Activated CD4-positive, CD25-positive, alpha-beta regulatory T cell (primary cell): Measurements from ENCODE around the gene TOX4.
"Not testable (repeated sequence)": the region's sequence is repeated elsewhere in the genome, so short reads cannot be mapped to it uniquely, and the experiment has no call there.

Experiments
- DNase-seq, 4 experiments: peaks; one replicate each; lab custom pipeline; 2025; lab: John Stamatoyannopoulos, UW

TOX4 gene

DNA sequence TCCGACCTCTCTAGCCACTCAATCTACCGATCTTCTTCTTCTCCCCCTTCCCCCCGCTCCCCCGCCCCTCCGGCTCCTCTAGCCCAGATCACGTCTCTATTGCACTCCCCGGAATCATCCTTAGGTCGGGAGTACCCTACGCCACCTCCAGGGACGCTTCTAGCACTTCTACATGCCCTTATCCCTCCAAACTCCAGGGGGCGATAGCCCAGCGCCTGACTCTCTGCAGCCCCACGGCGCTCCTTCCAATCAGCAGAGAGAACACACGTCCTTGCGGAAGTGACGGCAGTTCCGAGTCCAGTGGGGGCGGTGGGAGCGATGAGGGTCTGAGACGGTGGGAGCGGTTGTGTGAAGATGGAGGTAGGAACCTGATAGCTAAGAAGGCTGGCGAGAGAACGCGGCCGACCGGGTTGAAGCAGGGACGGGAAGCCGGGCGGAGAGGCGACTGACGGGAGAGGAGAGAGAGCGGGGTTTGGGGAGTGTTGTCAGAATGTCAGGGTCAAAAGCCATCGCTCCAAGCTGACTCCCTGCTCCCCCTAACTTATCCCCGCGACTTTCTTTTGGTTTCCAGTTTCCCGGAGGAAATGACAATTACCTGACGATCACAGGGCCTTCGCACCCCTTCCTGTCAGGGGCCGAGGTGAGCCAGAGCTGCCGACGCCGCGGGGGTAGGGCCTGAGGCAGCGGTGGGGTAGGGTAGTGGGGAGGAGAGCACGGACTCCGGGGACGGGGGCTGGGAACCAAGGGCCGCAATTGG, at the start of gene TOX4, which contains the start of gene RAB2B:
Gene TOX4 (plus strand): TSS at position 271 of the 757 bp plus-strand sequence. CDS start 84 bp downstream, at position 355.
Gene RAB2B (minus strand): TSS at position 35 of the 757 bp plus-strand sequence. CDS start 87 bp downstream, outside the sequence.
- DNase-seq: peak; percentile 84 to 90 (median 90)

- DNase-seq: no peak
Measured at GRCh38 chr14:21428930-21429329, 48.1 kb upstream of the TOX4 start.

DNA sequence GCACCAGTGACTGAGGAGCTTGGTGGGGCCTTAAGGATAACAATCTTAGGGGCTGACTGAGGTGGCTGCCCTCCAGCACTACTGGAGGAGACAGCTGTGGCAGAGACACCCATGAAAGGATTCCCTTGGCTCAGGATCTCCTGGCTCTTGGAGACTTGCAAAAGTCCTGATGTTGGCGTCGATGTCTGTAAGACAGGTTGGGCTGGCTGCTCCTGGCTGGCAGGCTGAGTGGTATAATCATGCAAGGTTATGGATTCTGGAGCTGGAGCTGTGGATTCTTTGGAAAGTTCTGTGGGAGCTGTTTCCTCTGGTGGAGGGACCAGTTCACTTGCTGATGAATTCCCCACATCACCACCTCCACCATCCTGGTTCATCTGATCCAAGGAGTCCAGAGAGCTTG, 45.9 kb upstream of the TOX4 start:
- no peak for DNase-seq

- DNase-seq: no peak
Measured at GRCh38 chr14:21436567-21437062, 40.4 kb upstream of the TOX4 start.

GRCh38 chr14:21437063-21437901, 39.7 kb upstream of the TOX4 start:
- peak; percentile 95 to 99 (median 98) for DNase-seq

GRCh38 chr14:21440859-21441258, 36.1 kb upstream of the TOX4 start:
- DNase-seq: no peak

- not testable (repeated sequence) for DNase-seq
Measured at GRCh38 chr14:21442657-21443056, 34.3 kb upstream of the TOX4 start.

DNA sequence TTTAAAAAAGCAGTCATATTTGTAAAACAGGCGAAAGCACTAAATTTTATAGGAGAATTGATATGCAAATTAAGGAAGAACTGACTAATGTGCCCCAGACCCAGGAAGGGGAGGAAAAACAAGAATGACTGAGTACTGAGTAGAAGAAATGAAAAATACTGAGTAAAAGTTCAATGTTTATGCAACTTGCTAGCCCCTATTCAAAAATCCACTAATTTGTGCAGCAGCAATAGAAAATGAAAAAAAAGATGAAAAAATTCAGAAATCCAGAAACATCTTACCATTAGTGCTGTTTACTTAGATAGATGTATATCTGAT, 27.1 kb upstream of the TOX4 start:
- DNase-seq: no peak

- no peak for DNase-seq
Measured at GRCh38 chr14:21454843-21455544, 22.0 kb upstream of the TOX4 start.

- no peak for DNase-seq
Measured at GRCh38 chr14:21455592-21455911, 21.4 kb upstream of the TOX4 start.

- DNase-seq: peak; percentile 98 to 100 (median 100)
Measured at GRCh38 chr14:21455912-21456667, 20.9 kb upstream of the TOX4 start, which contains the start of gene CHD8. Gene CHD8, minus strand, starts transcription at chr14:21456123. Its CDS starts 24,480 bp downstream, at chr14:21431643.

GRCh38 chr14:21467616-21468015, 9.4 kb upstream of the TOX4 start:
- no peak for DNase-seq

- no peak for DNase-seq
Measured at GRCh38 chr14:21475767-21476522, 1.1 kb upstream of the TOX4 start.

DNA sequence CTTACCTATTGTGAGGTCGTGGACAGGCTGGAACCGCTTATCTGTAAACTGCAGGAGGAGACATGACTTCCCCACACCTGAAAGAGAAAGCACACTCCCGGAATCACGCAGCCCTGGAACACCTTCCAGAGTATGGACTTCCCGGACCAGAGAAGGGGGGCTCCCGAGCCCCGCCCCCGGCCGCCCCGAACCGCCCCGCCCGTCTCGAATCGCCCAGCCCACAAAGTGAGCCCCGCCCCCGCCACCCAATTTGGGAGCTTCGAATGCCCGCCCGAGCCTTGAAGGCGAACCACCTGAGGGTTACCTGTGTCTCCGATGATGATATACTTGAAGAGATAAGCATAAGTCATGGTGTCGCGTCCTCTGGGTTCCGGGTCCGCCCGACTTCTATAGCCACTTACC, 471 bp upstream of the TOX4 start:
- peak; percentile 74 to 78 (median 77) for DNase-seq

DNA sequence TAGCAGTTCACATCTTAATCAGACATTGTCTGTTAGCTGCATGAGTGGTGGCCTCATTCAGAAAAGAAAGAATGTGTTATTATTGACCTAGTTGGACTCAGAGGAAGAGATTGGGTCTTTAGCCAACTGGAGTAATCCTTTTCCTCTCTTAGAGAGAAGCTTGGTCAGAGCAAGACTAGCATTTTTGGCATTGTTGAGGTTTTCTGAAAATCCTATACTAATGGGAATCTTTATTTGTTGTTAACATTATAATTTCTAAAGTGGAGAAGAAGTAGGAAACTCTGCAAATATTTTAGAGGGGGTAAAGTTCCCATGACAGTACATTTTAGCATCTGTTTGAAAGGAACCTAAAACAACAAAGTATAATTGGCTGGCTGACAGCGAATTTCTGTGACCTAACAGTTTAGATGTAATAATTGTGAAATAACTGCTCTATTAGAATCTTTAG, 9.7 kb downstream of the TOX4 start:
- no peak for DNase-seq

- DNase-seq: no peak
Measured at GRCh38 chr14:21494902-21495762, 18.1 kb downstream of the TOX4 start.

DNA sequence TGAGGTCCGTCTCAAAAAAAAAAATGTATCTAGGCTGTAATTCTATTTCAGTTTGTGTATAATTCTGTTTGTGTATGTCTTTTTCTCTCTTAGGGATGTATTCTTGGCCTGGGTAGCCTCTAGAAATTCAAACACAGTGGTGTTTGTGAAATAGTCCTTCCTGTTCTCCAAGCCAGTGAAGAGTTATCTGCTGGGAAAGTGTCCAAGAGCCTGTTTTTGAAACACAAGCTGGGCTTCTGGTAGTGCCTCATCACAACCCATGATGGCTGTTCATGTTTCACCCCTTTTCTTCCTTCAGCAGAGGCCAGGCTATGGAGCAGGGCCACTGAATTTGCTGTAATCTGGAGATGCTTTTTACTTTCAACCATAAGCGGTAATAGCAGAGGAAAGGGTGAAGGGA, 19.5 kb downstream of the TOX4 start:
- DNase-seq: no peak

DNA sequence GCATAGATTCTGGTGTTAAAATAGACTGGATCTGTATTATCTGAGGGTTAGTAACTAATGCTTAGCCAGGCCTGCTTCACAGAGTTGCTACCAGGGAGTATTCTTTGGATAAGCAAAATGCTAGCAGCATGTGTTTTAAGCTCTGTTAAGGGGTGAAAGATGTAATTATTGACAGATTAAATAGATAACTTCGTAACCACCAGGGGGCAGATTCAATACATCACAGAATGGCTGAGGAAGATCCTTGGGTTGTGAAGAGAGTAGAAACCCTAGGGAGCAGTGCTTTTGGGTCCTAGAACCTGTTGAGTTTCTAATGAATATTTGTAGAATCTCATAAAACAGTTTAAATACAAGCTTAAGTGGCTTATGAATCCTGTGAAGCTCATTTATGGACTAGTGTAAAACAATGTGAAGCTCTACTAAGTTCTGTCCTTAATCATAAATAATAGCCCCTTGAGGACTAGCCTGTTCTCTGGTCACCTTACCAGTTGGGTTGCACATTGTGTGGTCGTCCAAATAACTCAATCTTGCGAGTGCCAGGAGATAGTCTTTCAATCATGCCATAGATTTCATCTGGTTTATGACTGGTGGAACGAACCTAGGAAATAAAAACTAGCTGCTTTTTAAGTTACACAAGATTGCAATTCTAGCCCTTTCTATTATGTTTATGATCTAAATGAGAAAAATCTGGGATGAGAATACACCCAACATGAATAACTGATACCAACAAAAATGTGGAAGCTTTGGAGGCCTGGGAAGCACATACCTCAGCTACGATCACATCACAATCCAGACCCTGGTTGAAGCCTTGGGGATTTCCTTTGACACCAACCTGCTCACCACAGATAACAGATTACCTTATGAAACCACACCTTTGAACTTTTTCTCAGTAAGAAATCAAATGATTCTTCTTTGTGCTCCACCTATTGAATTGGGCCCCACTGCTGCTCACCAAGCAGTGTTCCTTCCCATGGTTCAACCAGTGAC, 21.8 kb downstream of the TOX4 start:
- peak in 1 of 4 experiments; percentile 7 for DNase-seq

DNA sequence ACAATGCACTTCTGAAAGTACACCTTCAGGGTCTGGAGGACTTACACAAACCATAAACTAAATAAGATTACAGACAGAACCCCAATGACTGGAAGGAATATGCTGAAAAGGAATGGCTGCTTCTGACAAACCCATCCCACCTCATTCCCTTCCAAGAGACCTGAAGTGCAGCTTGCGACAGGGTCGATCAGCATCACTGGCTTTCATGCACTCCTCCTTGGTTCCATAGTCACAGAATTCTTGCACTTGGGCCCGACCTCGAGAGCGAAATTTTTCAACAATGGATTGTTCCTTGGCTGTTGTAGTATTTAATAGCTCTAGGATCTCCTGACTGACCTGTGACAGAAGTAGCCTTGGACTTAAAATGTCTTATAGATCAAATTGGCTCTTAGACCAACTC, 24.6 kb downstream of the TOX4 start:
- DNase-seq: no peak
